Ishikawa (cell line): ENCODE measurements around the gene ABHD16A.

Experiments
- EP300 ChIP-seq: IDR thresholded peaks from 2 replicates; pipeline ENCODE4 v1.6.1; 2012; ENCODE audit warnings: borderline replicate concordance
- MAX ChIP-seq: IDR thresholded peaks from 2 replicates; pipeline ENCODE4 v1.6.1; 2012
- NFIC ChIP-seq: IDR thresholded peaks from 2 replicates; pipeline ENCODE4 v1.6.1; 2012
- RAD21 ChIP-seq: IDR thresholded peaks from 2 replicates; pipeline ENCODE4 v1.6.1; 2012; ENCODE audit warnings: low read depth
- TAF1 ChIP-seq: IDR thresholded peaks from 2 replicates; pipeline ENCODE4 v1.6.1; 2012; ENCODE audit warnings: low read depth, mild to moderate bottlenecking
- ZBTB7A ChIP-seq: IDR thresholded peaks from 2 replicates; pipeline ENCODE4 v1.6.1; 2012; ENCODE audit warnings: low read depth

- TF ChIP-seq MAX = peak; percentile 95
- TF ChIP-seq TAF1 = peak; percentile 39
- no peak for TF ChIP-seq EP300
- TF ChIP-seq NFIC = peak; percentile 57
- TF ChIP-seq RAD21 = no peak
- TF ChIP-seq ZBTB7A = no peak
These were observed 38.2 kb downstream of the ABHD16A start, which contains the start of gene GPANK1 for GRCh38 chr6:31664790-31665500.
